Measurements from ENCODE around the gene ADAM12.

ADAM12 gene

DNA sequence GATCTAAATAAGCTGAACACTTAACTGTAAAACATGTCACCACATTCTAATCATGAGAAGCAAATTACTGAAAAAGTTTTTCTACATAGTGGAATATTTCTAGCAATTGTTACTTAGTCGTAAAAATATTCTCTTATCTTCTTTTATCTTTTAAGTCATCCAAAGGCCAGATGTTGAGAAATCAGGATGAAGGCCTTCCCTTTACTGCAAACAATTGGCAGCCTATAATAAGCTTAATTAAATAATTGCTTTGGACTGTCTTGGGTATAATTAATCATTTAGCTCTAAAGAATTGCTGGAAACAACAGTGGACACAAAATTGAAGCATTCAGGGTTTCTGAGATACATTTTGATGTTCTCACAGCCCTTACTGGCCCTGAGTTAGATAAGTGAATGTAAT is 265.4 kb downstream of the ADAM12 start:
- no peak for DNase-seq (ENCODE audit: low read depth)
- no peak overlapping the region for H3K4me3 ChIP-seq (ENCODE audit: control insufficient read depth, low read depth, low read length)

GRCh38 chr10:126119599-126119998 is 268.7 kb downstream of the ADAM12 start:
- DNase-seq (ENCODE audit: low read depth): no peak
- TF ChIP-seq CTCF (IDR thresholded peaks at IDR 0.05; ENCODE audit: control insufficient read depth, insufficient read depth, low read depth, low read length, missing control alignments): no peak
- no peak overlapping the region for H3K4me3 ChIP-seq (ENCODE audit: control insufficient read depth, low read depth, low read length)

More for the DNA sequence above, 265.4 kb downstream of the ADAM12 start:
- no peak for TF ChIP-seq CTCF (IDR thresholded peaks at IDR 0.05; ENCODE audit: control insufficient read depth, insufficient read depth, low read depth, low read length, missing control alignments)

- H3K4me3 ChIP-seq (ENCODE audit: control insufficient read depth, low read depth, low read length): no peak overlapping the region
- no peak for TF ChIP-seq CTCF (IDR thresholded peaks at IDR 0.05; ENCODE audit: control insufficient read depth, insufficient read depth, low read depth, low read length, missing control alignments)
- DNase-seq (ENCODE audit: low read depth): no peak
Measured at GRCh38 chr10:126118476-126118875, 269.8 kb downstream of the ADAM12 start.

- TF ChIP-seq CTCF (IDR thresholded peaks at IDR 0.05; ENCODE audit: control insufficient read depth, insufficient read depth, low read depth, low read length, missing control alignments): no peak
- H3K4me3 ChIP-seq (ENCODE audit: control insufficient read depth, low read depth, low read length): no peak overlapping the region
- DNase-seq (ENCODE audit: low read depth): no peak
Measured at GRCh38 chr10:126117196-126117595, 271.1 kb downstream of the ADAM12 start.

DNA sequence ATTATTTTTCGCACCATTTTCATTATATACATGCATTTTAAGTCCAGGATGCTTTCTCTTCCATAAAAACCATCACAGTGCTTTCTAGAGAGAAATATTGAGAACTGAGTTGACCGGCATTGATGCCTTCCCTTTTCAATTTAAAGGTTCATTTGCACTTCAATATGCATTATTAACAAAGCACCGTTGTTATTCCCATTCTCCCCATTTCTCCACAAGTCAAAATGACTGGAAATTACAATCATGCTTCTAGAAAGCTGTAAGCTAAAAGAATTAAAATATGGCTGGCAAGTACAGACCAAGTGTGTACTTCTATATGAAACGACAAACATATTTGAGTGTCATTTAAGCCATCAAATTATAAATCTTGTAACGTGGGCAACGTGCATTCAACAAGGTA is 272.4 kb downstream of the ADAM12 start:
- no peak overlapping the region for H3K4me3 ChIP-seq (ENCODE audit: control insufficient read depth, low read depth, low read length)
- DNase-seq (ENCODE audit: low read depth): no peak
- no peak for TF ChIP-seq CTCF (IDR thresholded peaks at IDR 0.05; ENCODE audit: control insufficient read depth, insufficient read depth, low read depth, low read length, missing control alignments)

- H3K4me3 ChIP-seq (ENCODE audit: control insufficient read depth, low read depth, low read length): no peak overlapping the region
- DNase-seq (ENCODE audit: low read depth): no peak
- TF ChIP-seq CTCF (IDR thresholded peaks at IDR 0.05; ENCODE audit: control insufficient read depth, insufficient read depth, low read depth, low read length, missing control alignments): no peak
Measured at GRCh38 chr10:126114884-126115555, 273.3 kb downstream of the ADAM12 start.
